Activated CD4-positive, alpha-beta T cell treated with anti-CD3 and anti-CD28 coated beads, Interleukin-2, amount 50 U/mL, for 48 hours (primary cell): Measurements from ENCODE around the gene AMT.
"Not testable (repeated sequence)": the region's sequence is repeated elsewhere in the genome, so short reads cannot be mapped to it uniquely, and the experiment has no call there.

Experiments used
- DNase-seq, 2 experiments: peaks; one replicate each; pipeline ENCODE4 v3.0.0-alpha.2; 2020

AMT gene

DNA sequence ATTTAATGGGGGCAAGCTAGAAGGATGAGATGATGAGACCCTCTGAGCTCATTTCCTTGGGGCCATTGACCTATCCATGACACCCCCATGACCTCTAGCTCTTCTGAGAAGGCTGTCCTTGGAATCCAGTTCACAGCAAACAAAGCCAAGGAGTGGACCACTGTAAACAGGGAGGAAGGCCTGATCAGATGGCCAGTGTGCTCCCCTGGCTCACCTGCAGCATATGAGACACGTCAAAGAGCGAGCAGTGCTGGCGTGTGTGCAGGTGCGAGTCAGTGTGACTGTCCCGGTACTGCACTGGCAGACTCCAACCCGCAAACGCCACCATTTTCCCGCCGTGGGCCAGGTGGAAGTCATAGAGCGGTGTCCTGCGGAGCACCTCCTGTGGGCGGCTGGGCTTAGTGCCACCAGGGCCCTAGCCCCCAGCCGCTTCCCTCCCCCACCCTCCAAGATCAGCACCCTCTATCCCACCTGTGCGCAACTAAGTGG, 339 bp downstream of the AMT start:
- DNase-seq, result no peak

DNA sequence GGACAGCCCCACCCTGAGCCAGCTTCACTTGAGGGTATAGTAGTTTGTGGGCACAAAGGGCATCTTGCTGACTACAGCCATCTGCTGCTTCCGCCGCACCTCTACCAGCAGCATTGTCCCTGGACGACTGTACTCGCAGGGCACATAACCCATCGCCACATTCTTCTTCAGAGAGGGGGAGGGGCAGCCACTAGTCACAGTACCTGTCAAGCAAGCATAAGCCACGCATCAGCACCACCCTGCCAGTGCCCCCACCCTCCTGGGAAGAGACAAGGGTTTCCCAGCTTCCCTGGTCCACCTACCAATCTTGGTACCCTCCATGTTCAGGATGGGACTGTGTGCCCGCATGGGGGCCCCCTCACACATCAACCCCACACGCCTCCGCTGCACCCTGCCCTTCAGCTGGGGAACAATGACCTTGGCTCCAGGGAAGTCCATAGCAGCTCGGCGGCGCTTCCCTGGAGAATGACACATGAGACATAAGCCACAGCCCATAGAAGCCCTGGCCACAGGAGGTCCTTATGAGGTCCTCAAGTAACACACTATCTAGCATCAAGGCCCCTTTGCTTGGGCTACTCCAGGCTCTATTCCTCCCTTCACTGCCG, 4.7 kb downstream of the AMT start:
- DNase-seq, result no peak

DNA sequence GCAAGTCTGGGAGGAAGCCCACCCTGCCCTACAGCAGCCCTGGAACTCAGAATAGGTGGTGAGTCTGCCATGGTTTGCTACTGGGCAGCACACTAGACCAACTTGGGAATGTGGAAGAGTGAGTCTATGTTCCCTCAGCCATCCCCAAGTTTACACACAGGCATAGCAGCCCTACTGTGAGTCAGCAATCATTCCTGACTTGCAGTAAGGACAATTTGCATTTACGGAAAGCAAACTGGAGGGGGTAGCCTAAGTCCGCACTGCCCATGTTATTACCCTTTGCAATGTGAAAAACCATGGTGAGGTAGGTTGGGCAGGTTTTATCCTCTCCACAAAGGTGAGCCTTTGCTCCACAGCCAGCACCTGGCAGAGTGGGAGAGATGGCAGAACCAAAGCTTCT, 5.4 kb downstream of the AMT start:
- no peak for DNase-seq

DNA sequence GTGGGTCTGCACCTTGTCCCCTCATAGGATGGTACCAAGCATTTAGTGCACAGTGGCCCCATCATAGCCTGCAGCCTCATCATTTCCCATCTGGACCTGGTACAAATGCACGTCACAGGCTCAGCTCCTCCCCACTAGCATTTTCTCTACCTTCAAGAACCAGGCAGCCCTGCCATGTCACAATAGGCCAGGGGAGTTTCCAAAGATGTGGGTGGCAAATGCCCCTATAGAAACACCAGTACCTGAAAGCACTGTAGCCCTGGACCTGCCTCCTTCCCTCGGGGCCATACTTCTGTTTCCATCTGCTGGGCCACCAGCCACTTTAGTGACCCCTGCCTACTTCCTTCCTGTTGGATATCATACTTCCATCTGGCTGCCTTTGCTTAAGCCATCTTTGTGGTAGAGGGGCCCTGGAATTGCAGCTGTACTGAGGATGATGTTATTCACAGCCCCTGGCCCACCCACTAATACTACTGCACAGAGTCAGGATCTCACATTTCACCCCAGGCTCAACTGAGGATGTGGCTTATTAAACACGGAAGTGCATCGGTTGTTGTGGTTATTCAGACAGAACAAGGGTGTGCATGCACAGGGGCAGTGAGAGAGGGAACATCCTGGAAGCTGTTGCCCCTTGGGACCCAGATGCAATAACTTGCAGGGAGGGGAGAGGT, 6.2 kb downstream of the AMT start:
- DNase-seq, result peak; percentile 59 to 71

DNA sequence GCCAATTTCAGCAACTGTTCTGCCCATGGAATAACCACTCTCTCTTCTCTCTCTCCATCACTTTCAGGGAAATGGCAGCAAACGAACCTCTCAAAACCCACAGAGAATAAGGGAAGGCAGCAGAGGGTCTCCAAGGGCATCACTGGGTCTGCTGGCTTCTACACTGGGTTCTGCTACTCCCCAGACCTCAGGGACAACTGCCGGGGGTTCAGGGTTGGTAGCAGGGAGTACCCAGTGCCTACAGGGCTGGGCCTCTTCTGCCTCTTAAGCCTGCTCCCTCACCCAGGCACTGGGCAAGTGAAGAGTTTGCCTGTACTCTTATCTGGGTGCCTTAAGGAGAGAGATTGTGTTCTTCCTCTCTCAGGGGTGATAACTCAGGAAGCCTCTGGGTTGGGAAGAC, 7.5 kb downstream of the AMT start:
- DNase-seq, result no peak

DNA sequence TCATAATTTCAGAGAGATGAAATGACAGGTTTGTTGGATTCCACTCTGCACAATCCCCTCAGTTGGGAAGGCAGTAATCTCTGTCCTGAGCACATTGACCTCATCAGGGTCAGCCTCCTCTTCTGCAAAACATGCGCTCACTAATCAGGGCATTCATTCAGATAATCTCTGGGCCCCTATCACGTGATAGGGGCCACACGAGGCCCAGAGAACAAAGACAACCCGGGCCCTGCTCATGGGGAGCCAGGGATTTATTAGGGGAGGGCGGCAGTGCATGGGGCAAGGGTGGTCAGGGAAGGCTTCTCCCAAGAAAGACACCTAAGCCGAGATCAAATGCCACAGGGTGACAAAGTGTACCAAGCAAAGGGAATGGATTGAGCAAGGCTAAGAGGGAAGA, 8.9 kb downstream of the AMT start:
- no peak for DNase-seq

DNA sequence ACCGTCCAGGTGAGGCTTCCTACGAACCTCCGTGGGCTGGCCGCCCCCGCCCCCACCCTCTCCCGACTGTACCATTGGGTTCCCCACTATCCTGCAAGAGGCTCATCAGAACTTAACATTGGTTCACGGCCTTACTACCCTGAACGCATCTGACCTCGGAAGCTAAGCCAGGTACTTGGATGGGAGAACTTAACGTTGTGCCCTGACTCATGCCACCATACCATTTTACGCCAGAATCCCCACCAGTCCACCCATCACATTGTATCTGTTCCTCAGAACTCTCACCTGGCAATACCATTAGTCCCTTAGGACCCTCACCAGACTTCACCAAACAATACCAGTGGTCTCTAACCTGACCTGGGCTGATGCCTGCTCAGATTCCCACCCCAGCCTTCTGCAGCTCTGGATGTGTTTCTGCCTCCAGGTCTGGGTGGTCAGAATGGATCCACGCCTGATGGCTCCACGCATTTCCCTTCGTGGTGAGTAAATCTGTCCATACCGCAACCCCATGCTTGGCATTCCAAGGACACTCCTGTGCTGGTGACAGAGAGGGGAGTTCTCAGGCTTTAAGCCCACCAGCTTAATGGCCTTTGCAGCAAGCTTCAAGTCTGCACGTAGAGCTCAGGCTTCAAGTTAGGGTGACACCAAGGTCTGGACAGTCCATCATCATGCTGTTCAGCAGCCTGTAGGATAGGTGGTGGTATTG, 9.5 kb downstream of the AMT start:
- no peak for DNase-seq

DNA sequence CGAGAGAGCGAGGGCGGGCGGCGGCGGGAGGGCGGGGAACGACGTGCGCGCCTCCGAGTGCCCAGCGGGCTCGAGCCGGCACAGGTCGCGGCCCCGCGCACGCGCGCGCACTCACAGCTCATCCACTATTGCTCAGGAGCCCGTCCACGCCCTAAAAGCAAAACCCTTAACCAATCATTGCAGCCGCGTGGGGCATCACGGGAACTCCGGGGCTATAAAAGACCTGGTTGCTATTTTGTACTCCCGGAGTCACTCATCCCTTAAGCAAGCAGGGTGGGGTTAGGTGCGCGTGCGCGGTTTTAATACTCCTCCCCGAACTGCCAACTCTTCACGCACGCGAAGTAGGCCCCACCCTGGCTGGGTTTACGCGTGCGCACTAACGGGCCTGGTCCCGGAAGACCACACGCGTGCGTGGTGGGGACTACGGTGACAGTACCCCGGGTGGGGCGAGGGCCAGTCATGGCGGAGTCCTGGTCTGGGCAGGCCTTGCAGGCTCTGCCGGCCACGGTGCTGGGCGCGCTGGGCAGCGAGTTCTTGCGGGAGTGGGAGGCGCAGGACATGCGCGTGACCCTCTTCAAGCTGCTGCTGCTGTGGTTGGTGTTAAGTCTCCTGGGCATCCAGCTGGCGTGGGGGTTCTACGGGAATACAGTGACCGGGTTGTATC, 10.2 kb downstream of the AMT start, which contains the start of the genes RHOA and TCTA:
Gene RHOA (minus strand): TSS at position 9 of the 664 bp plus-strand sequence. CDS start 36,387 bp downstream, outside the sequence.
Gene TCTA (plus strand): TSS at position 456 of the 664 bp plus-strand sequence. CDS start 4 bp downstream, at position 460.
- DNase-seq, result peak; percentile 98 to 99

DNA sequence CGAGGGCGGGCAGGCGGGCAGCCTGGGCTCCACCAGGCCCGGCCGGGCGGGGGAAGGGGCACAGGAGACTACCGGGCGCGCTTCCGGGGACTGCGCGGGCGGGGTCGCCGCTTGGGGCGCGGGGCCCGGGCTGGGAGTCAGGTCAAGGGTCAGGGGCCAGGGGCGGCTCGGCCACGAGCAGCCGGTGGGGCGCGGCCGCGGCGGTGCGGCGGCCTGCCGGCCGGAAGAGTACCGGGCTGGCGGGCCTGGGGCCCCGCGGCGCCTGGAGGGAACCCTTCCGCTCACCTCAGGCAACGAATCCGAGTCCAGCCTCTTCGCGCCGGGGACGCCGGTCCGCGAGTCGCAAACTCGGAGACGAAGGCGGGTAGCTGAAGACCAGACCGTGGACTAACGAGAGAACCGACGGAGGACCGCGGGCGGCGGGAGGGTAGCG, 10.7 kb downstream of the AMT start:
- peak; percentile 51 to 61 for DNase-seq

DNA sequence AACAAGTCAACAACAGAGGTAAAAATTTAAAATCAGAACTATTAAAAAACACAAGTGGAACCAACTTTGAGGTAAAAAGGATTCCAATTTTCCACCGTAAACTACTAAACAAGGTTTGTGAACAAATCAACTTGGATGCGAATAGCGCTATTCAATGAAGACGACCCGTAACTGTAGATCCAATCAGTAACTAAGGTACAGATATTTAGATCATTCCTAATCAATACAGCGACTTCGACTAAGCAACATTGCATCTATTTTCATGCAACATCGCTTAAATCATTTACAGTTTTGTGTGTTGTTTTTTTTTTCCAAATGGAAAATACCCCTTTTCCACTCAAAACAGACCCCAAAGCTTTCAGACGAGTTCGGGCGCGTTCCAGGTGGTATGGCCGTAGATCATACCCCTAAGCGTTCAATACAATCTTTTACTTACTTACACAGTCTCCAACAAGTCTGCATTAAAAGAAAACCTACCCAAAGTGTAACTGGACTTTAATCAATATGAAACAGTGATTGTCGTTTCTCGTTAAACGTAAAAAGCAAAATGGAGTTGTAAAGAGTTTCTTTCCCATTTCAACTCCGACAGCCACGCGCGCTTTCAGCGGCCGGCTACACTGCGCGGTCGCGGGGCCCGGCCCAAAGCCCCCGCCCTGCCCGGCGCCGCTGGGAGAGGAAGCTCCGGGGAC, 11.3 kb downstream of the AMT start:
- no peak for DNase-seq

DNA sequence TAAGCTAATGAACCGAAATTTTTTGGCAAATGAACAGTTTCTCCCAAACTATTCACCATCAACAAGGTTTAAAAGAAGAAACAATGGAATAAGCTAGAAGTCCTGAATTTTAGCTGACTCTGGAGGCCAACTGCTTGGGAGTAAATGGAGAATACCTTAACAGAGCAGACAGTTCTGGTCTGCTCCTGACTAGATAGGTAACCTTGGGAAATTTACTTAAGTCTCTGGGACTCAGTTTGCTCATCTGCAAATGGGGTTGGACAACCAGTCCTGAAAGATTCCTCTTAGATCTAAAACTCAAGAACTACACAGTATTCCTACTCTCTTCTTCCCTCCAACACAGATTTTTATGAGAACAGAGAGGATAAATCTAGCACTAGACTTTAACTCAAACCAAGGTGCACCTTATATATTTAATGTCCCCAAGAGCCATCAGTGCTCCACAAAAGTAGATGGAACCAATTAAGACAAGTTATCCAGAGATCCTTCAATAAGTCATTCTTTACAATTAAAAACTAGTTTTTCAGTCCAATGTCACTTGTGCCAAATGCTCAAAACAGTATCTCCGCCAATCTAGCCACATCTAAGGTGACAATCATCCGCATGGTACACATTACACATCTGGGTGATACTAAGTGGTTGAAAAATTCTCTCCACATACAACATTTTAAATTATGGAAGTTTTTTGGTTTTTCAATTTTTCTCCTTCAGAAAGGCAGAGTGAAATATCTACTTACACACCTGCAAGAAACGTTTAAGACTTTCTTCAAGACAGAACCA, 12.0 kb downstream of the AMT start:
- DNase-seq, result no peak

DNA sequence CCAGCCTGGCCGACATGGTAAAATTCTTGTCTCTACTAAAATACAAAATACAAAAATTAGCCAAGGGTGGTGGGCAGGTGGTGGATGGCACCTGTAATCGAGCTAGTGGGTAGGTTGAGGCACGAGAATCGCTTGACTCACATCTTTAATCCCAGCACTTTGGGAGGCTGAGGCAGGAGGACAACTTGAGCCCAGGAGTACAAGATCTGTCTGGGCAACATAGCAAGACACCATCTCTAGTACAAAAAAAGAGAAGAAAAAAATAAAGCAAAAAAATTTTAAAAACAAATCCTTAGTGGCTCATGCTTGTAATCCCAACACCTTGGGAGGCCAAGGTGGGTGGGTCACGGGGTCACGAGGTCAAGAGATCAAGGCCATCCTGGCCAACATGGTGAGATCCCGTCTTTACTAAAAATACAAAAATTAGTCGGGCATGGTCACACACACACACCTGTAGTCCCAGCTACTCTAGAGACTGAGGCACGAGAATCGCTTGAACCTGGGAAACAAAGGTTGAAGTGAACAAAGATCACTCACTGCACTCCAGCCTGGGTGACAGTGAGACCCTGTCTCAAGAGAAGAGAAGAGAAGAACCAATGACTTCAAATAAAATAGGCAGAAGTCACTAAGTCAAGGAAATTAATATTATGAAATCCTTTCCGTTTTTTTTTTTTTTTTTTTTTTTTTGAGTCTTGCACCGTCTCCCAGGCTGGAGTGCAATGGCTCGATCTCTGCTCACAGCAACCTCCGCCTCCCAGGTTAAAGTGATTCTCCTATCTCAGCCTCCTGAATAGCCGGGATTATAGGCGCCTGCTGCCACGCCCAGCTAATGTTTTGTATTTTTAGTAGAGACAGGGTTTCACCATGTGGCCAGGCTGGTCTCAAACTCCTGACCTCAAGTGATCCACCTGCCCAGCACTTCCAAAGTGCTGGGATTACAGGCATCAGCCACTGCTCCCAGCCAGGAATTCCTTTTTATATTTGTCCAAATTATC, 15.4 kb downstream of the AMT start:
- no peak for DNase-seq

DNA sequence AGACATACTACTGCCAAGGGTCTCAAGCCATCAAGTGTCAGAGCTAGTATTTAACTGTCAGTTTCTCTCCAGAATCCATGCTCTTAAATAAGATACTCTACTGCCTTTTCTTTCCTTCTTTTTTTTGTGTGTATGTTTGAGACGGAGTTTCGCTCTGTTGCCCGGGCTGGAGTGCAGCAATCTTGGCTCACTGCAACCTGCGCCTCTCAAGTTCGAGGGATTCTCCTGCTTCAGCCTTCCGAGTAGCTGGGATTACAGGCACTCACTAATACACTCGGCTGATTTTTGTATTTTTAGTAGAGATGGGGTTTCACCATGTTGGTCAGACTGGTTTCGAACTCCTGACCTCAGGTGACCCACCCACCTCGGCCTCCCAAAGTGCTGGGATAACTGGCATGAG, 16.7 kb downstream of the AMT start:
- DNase-seq, result not testable (repeated sequence)

DNA sequence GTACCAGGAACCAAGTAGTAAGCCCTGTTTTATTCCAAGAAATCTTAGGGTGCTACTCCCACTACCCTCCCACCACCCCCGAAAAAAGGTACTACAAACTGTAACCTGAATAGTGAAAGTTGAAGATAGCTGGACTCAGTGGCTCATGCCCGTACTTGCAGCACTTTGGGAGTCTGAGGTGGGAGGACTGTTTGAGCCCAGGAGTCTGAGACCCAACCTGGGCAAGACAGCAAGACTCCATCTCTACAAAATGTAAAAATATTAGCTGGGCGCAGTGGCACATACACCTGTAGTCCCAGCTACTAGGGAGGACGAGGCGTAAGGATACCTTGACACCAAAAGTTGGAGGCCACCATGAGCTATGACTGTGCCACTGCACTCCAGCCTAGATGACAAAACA, 18.4 kb downstream of the AMT start:
- DNase-seq, result no peak

DNA sequence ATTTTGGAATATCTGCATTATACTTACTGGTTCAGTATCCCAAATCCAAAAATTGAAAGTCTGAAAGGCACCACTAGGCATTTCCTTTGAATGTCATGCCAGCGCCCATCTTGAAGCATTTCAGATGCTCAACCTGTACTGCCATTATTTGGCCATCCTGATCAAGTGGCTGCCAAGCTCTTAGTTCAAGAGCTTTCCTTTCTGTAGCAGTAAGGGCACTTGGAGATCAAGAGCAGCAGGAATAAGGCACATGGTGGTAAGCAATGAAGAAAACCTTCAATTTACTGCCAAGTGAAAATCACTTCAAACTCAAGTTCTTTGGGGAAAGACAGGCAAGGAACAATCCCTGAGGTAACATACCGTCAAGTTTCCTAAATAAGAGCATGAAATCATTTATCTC, 20.5 kb downstream of the AMT start:
- no peak for DNase-seq

DNA sequence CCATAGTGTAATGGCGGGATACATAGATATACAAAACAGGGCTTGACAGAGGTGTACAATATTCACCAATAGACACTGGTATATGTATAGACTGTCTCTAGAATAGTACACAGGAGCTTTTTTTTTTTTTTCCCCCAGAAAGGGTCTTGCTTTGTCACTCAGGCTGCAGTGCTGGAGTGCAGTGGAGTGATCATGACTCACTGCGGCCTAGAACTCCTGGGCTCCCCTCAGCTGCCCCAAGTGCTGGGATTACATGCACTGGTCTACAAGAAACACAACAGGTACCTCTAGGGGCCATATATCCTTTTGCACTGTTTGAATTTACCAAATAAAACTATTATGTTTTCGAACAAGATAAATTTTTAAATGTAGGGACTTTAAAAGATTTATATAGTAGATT, 22.8 kb downstream of the AMT start:
- no peak for DNase-seq

DNA sequence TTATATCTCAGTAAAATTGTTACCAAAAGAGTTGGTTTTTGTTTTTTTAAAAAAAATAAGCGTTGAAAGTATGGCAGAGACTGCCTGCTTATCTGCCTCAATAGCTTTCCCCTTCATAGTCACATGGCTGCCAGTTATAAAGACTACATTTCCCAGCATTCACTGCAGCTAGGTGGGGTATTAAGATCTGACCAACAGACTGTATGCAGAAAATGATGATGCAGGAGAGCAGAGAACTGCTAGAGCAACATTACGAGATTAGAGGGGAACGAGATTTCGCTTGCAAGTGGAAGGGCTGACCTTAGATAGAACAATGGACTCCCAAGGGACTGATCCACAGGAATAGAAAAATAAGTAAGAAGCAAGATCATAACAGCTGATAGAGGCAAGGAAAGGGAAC, 24.8 kb downstream of the AMT start:
- DNase-seq, result no peak

DNA sequence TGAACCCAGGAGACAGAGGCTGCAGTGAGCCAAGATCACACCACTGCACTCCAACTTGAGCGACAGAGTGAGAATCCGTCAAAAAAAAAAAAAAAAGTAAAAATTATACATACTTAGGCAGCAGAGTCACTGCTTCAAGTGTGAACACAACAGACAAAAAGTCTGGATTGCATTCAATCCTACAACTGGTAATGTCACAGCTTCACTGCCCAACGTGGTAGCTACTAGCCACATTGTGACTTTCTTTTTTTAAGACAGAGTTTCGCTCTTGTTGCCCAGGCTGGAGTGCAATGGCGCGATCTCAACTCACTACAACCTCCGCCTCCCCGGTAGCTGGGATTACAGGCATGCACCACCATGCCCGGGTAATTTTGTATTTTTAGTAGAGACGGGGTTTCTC, 31.0 kb downstream of the AMT start:
- not testable (repeated sequence) for DNase-seq

DNA sequence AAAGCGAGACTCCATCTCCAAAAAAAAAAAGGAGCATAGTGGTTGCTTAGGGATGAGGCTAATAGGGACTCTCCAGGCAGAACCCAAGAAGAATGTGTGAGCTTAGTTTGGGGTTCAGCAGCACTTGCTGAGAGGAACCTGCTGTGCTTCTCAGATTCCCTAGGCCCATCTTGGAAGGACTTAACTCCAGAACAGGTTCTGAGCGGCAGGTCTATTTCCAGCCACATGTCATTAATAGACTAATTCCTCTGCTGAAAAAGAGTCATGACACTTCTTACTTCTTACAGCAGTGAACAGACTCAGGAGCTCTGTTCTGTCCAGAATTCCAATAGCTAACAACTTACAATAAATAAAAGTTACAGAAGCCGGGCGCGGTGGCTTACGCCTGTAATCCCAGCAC, 33.0 kb downstream of the AMT start:
- no peak for DNase-seq

DNA sequence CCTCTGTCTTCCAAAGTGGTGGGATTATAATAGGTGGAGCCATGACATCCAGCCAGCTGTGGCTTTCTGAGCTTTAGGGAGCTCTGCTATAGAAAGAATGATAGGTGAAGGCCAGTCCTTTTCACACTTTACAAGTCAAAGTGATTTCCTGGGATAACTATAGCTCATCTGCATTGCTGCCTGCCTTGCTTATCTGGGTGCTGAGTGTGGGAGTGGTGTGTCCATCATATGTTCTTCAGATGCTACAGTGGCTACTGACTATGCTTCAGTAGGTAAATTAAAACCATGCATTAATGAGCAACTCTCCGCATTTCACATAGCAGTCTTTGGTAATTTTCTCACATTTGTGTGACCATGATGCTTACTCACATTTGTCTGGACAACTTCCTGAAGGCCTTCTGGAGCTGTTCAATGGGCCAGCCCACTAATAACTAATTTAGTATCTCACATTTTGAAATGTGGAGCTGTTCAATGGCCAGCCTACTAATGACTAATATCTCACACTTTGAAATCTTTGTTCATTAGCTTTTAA, 33.9 kb downstream of the AMT start:
- DNase-seq, result no peak
